SK-N-SH (cell line): ENCODE measurements around the gene TMEM213. TPM values are rescaled to one million over a fixed set of nuclear protein-coding genes. Genes with fewer than 3 reads are reported as not detected.
A peak's percentile ranks its signal among the peaks of the same experiment; 100 is the strongest.

Source experiments
- CTCF ChIA-PET: fragments of 300-600, 350-600 bp; formaldehyde crosslinking; extraction: SDS; loops from one replicate; lab custom pipeline; 2021; lab: Yijun Ruan, JAX
- POLR2A ChIA-PET: fragments of 350-600 bp; sonication (Branson Sonifier 250); formaldehyde crosslinking; extraction: SDS; loops from one replicate; lab custom pipeline; 2020; ENCODE audit warnings: antibody characterized with exemption, inconsistent platforms; lab: Yijun Ruan, JAX
- DNase-seq: peaks from one replicate; pipeline ENCODE4 v3.0.0; 2012
- H2AFZ ChIP-seq: fragments of 200-600 bp; sonication (generic); 2 replicates; pipeline ENCODE4 v1.8.1; 2016; ENCODE audit warnings: antibody characterized with exemption, mild to moderate bottlenecking, low read depth
- H3F3A ChIP-seq: fragments of 200-600 bp; sonication (generic); replicated peaks from 2 replicates; pipeline ENCODE3; 2016; ENCODE audit warnings: antibody characterized with exemption, mild to moderate bottlenecking; ENCODE audit not compliant: insufficient read depth
- H3K27ac ChIP-seq, 2 experiments: fragments of 200-500 bp in 1 of 2; fragments of 200-600 bp in 1 of 2; sonication (Bioruptor generic) in 1 of 2; sonication (generic), shearing (Covaris generic) in 1 of 2; 2 replicates each; pipeline versions ENCODE4 v1.5.1 to v1.6.1; 2014 to 2016; ENCODE audit warnings: low read depth in 2 of 2, inconsistent platforms in 1 of 2, low read length in 1 of 2, mild to moderate bottlenecking in 1 of 2, mixed read lengths in 1 of 2
- H3K27me3 ChIP-seq: fragments of 200-600 bp; sonication (generic), shearing (Covaris generic); 2 replicates; pipeline ENCODE4 v1.6.1; 2016; ENCODE audit warnings: mixed run types; ENCODE audit not compliant: insufficient read depth
- H3K36me3 ChIP-seq, 2 experiments: fragments of 200-500 bp in 1 of 2; fragments of 200-600 bp in 1 of 2; sonication (Bioruptor generic) in 1 of 2; sonication (generic) in 1 of 2; replicated peaks in 1 of 2; 2 replicates each; pipeline versions ENCODE3 to v1.5.1; 2014 to 2016; ENCODE audit warnings: low read length in 1 of 2, mild to moderate bottlenecking in 1 of 2; ENCODE audit not compliant: insufficient read depth in 2 of 2, control insufficient read depth in 1 of 2
- H3K4me1 ChIP-seq, 2 experiments: fragments of 200-500 bp in 1 of 2; fragments of 200-600 bp in 1 of 2; sonication (Bioruptor generic) in 1 of 2; sonication (generic), shearing (Covaris generic) in 1 of 2; 2 replicates each; pipeline versions ENCODE4 v1.5.1 to v1.6.1; 2014 to 2016; ENCODE audit warnings: low read depth in 1 of 2, low read length in 1 of 2, mixed run types in 1 of 2; ENCODE audit not compliant: insufficient read depth in 2 of 2, control insufficient read depth in 1 of 2
- H3K4me2 ChIP-seq: fragments of 200-600 bp; sonication (generic), shearing (Covaris generic); 2 replicates; pipeline ENCODE4 v1.6.1; 2017; ENCODE audit warnings: mixed run types
- H3K4me3 ChIP-seq, 2 experiments: fragments of 200-500 bp in 1 of 2; fragments of 200-600 bp in 1 of 2; sonication (Bioruptor generic) in 1 of 2; sonication (generic), shearing (Covaris generic) in 1 of 2; 2 replicates each; pipeline versions ENCODE4 v1.5.1 to v1.8.1; 2014 to 2016; ENCODE audit warnings: low read depth in 2 of 2, inconsistent platforms in 1 of 2, low read length in 1 of 2, mild to moderate bottlenecking in 1 of 2, mixed read lengths in 1 of 2, moderate library complexity in 1 of 2
- H3K79me2 ChIP-seq: fragments of 200-600 bp; sonication (generic); 2 replicates; pipeline ENCODE4 v1.8.1; 2017; ENCODE audit warnings: mild to moderate bottlenecking; ENCODE audit not compliant: insufficient read depth
- H3K9ac ChIP-seq: fragments of 200-600 bp; sonication (generic); 2 replicates; pipeline ENCODE4 v1.6.1; 2017; ENCODE audit warnings: mixed run types
- H3K9me2 ChIP-seq: fragments of 200-600 bp; sonication (generic); 2 replicates; pipeline ENCODE4 v1.6.1; 2017; ENCODE audit warnings: mixed run types
- H3K9me3 ChIP-seq: fragments of 200-600 bp; sonication (generic); 2 replicates; pipeline ENCODE4 v1.6.1; 2017; ENCODE audit warnings: mixed run types, mild to moderate bottlenecking, moderate library complexity
- H4K20me1 ChIP-seq: fragments of 200-600 bp; sonication (generic); 2 replicates; pipeline ENCODE4 v1.6.1; 2017; ENCODE audit warnings: mild to moderate bottlenecking, mixed run types; ENCODE audit not compliant: insufficient read depth
- FOXJ3 ChIP-seq: sonication (generic); formaldehyde crosslinking; IDR thresholded peaks from 2 replicates; pipeline ENCODE4 v1.5.1; 2020; ENCODE audit warnings: mild to moderate bottlenecking, missing genetic modification reagents
- REST ChIP-seq: IDR thresholded peaks from 2 replicates; pipeline ENCODE4 v1.6.1; 2012; ENCODE audit warnings: mild to moderate bottlenecking, low read depth, low read length, moderate library complexity
- WGBS: methylation state at CpG from one replicate; pipeline ENCODE4 v1.1.6; 2017; ENCODE audit warnings: low lambda C conversion rate; 5-methylcytosine and 5-hydroxymethylcytosine counted together
- polyA plus RNA-seq, 3 experiments: library from polyadenylated mRNA; depleted of rRNA; stranded (reverse); fragments of >200 nt; gene quantifications; 2 replicates each; pipeline ENCODE4 v1.2.3, GENCODE V29; 2012
- small RNA-seq, 7 experiments: library from RNA; depleted of rRNA; stranded (forward); fragments of <200 nt; gene quantifications; one replicate each; pipeline ENCODE3, GENCODE V24; 2012

TMEM213 gene
- polyA plus RNA-seq, 1 of the 3 experiments (the other 2 are of a cell fraction): not detected

GRCh38 chr7:138887085-138887710 is 89.4 kb downstream of the TMEM213 start:
- H3K4me3 ChIP-seq: no peak overlapping the region
- no peak for DNase-seq
- no peaks in the 10 kb centered on the region for H3K27me3 ChIP-seq
- no peak overlapping the region for H2AFZ ChIP-seq
- no peaks in the 10 kb centered on the region for H3K79me2 ChIP-seq
- H4K20me1 ChIP-seq: no peaks in the 10 kb centered on the region
- TF ChIP-seq REST (peak; percentile 80; the same call in 1 of the 2 replicates), FOXJ3 (CRISPR knock-in tag) (no peak)
- peaks cover 0 to 2% of the 10 kb centered on the region in 2 experiments for H3K36me3 ChIP-seq
- H3K9me2 ChIP-seq: no peaks in the 10 kb centered on the region
- peak overlapping the region in 1 of 2 experiments; percentile 18; a peak in 2 of 4 replicates for H3K27ac ChIP-seq
- H3F3A ChIP-seq: peaks cover 8% of the 10 kb centered on the region
- WGBS: 92% methylated on average over 9 of the region's 9 CpGs
- CTCF ChIA-PET: interaction anchor here (0.6 to 5.6 kb wide), 65 partner anchors 9 to 984 kb away, joined by 3 to 65 read pairs (median 5); partner anchors contain the start of genes CREB3L2, KIAA1549 and ZC3HAV1L
- H3K4me2 ChIP-seq: no peak overlapping the region
- POLR2A ChIA-PET: interaction anchor here (0.6 to 1.0 kb wide), 4 partner anchors 13 to 155 kb away, joined by 3 to 6 read pairs (median 4); partner anchors contain the start of gene KIAA1549
- H3K9me3 ChIP-seq: no peaks in the 10 kb centered on the region
- H3K4me1 ChIP-seq: peaks cover 26 to 42% of the 10 kb centered on the region in 2 experiments
- no peak overlapping the region for H3K9ac ChIP-seq

Small RNAs within 50 kb of the gene (small RNA-seq; reads per million reads assigned to genes)
- gene RNU6-1272P: 0 reads per million in 7 experiments

Other genes starting within 250 kb of the TMEM213 start
- not detected in 2 replicates for gene SVOPL, start 96.6 kb upstream of the TMEM213 start, polyA plus RNA-seq (2012; rRNA removed)
- not detected in 2 replicates for gene ATP6V0A4, start 202 bp downstream of the TMEM213 start, polyA plus RNA-seq (2012; rRNA removed)
- 3.0 and 3.6 TPM in 2 replicates for gene KIAA1549, start 183.4 kb downstream of the TMEM213 start, polyA plus RNA-seq (2012; rRNA removed)
- gene ZC3HAV1L, start 238.0 kb downstream of the TMEM213 start, polyA plus RNA-seq (2012; rRNA removed): 9.7 and 14.5 TPM in 2 replicates